ENCODE measurements around the gene ATXN3.

DNA sequence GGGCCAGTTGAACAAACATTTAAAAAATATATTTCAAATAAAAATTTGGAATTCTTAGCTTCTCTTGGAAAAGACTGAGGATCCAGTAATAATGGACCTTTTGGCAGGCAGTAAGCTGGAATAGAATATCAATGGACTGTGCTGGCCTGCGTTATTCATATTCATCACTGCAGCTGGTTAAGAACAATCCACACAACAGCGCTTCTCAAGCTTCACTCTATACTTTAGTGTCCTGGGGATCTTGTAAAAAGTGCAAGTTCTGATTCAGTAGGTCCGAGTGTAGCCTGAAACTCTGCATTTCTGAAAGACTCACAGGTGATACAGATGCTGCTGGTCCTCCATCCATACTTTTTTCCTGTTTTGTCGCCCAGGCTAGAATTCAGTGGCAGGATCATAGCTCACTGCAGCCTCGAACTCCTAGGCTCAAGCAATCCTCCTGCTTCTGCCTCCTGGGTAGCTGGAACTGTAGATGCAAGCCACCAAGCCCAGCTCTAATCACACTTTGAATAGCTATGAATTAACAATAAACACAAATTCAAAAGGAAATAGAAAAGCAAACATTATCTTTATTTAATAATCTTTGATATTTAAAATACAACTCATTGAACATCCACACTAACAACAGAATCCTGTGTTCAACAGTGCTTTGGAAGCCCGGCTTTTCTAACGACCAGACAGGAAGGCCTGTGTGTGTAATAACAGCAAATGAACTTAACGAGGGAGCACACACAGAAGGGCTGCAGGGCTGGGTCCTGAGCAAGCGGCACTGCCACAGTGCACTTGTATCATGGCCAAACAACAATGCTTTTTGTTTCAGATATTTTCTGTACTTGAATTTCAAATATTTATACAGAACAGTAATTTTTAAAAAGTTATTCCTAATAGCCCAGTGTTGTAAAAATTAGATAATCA, 48.1 kb downstream of the ATXN3 start:
- no peak for TF ChIP-seq GATA2 (IDR thresholded peaks at IDR 0.05; ENCODE audit: low read depth, low read length)
- no peak for TF ChIP-seq GATA3 (IDR thresholded peaks at IDR 0.05; ENCODE audit: low read depth, low read length)
